ENCODE measurements around the gene GRK5.

DNA sequence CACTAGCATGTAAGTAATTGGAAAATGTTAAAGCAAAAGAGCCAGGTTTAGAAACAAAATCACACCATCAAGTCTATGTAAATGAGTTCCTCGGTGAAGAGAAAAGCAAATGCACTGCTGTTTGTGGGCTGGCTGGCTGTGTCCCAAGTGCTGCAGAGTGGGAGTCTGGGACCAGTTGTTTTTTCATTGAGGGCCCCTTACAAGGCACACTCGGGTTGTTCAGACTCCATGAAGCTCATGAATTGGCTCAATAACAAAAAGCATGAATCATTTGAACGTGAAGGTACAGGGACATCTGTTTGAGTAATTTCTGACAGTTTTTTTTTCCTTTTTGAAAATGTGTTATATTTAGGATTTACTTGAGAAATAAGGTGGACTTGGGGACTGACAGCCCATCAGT lies 28.0 kb downstream of the GRK5 start:
- TF ChIP-seq CTCF (IDR thresholded peaks at IDR 0.05) = no peak
- TF ChIP-seq POLR2A (IDR thresholded peaks at IDR 0.05) = no peak
